ENCODE results near the gene SLC43A3. TPM values are rescaled to one million over a fixed set of nuclear protein-coding genes. Genes with fewer than 3 reads are reported as not detected.

SLC43A3 gene
- total RNA-seq, 2 experiments from 2014 or later = 41.3 to 62.1 TPM

DNA sequence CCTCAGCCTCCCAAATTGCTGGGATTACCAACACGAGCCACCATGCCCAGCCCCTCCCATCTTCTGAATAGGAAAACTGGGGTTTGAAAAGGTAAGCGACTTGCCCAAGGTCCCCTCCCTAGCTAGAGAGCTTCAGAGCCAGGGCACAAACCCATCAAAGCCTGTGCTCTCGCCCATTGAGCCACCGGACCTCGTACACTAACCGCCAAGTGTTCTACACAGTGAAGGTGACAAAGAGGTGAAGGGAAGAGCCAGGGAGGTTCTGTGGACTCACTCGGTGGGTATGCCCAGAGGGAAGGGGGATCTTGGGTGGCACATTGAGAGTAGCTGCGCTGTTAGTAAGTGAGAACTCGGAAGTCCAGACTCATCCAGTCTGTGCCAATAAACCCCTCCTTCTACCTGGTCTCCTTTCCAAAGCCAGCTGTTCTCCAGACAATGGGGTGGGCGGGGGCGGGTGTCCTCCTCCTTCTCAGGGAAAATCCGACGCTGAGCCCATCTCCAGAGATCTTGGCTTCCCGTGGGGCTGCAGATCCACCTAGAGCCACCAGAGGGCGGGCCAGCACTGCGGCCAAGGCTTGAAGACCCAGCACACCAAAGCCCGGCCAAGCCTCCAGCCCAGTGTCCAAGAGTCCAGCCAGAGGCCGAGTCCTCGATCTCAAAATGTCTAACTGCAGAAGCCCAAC lies 30.2 kb upstream of the SLC43A3 start:
- H4K20me1 ChIP-seq (ENCODE audit: insufficient read depth, low read length) = no peaks in the 10 kb centered on the region
- no peak for TF ChIP-seq EZH2phosphoT487 (IDR thresholded peaks at IDR 0.05; ENCODE audit: borderline replicate concordance, low read depth, low read length)
- TF ChIP-seq, protein P1, sequence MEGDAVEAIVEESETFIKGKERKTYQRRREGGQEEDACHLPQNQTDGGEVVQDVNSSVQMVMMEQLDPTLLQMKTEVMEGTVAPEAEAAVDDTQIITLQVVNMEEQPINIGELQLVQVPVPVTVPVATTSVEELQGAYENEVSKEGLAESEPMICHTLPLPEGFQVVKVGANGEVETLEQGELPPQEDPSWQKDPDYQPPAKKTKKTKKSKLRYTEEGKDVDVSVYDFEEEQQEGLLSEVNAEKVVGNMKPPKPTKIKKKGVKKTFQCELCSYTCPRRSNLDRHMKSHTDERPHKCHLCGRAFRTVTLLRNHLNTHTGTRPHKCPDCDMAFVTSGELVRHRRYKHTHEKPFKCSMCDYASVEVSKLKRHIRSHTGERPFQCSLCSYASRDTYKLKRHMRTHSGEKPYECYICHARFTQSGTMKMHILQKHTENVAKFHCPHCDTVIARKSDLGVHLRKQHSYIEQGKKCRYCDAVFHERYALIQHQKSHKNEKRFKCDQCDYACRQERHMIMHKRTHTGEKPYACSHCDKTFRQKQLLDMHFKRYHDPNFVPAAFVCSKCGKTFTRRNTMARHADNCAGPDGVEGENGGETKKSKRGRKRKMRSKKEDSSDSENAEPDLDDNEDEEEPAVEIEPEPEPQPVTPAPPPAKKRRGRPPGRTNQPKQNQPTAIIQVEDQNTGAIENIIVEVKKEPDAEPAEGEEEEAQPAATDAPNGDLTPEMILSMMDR (conservative IDR thresholded peaks at IDR 0.05; ENCODE audit: low read length) = peak; percentile 92
- H3K9me3 ChIP-seq (ENCODE audit: low read length) = no peaks in the 10 kb centered on the region
- DNase-seq (ENCODE audit: low spot score) = peak; percentile 74
- H3K4me3 ChIP-seq (ENCODE audit: low read depth, low read length, poor library complexity, severe bottlenecking) = no peak overlapping the region
- H3K4me1 ChIP-seq (ENCODE audit: insufficient read depth, low read length, poor library complexity, severe bottlenecking) = peaks cover 27% of the 10 kb centered on the region
- peak overlapping the region; percentile 10; the same call in 1 of the 2 replicates for H3K4me2 ChIP-seq (ENCODE audit: low read length)
- no peaks in the 10 kb centered on the region for H3K36me3 ChIP-seq (ENCODE audit: insufficient read depth, low read length)
- no peak overlapping the region for H3K27ac ChIP-seq (ENCODE audit: low read depth, low read length, poor library complexity, severe bottlenecking)
- intact Hi-C loops (cut with micrococcal nuclease; ENCODE audit: unreplicated experiment) = loop anchor here (1.0 to 5.0 kb wide), 5 partner anchors 70 to 344 kb away; partner anchors contain the start of gene UBE2L6
- H3K79me2 ChIP-seq (ENCODE audit: insufficient read depth, low read depth, low read length) = no peaks in the 10 kb centered on the region
- H3K9me2 ChIP-seq (ENCODE audit: insufficient read depth, low read length) = no peaks in the 10 kb centered on the region
- CTCF ChIA-PET (ENCODE audit: unreplicated experiment) = interaction anchor here (0.6 to 2.7 kb wide), 12 partner anchors 17 to 290 kb away, joined by 3 to 20 read pairs (median 5); partner anchors contain the start of genes SLC43A3 and TIMM10
- H2AFZ ChIP-seq (ENCODE audit: low read length) = no peak overlapping the region
- POLR2A ChIA-PET = interaction anchor here (0.6 to 1.9 kb wide), 5 partner anchors 11 to 1215 kb away, joined by 3 to 8 read pairs (median 3); no protein-coding TSS in a partner anchor
- no TSS peak for BruUV-seq (replicated peaks)

DNA sequence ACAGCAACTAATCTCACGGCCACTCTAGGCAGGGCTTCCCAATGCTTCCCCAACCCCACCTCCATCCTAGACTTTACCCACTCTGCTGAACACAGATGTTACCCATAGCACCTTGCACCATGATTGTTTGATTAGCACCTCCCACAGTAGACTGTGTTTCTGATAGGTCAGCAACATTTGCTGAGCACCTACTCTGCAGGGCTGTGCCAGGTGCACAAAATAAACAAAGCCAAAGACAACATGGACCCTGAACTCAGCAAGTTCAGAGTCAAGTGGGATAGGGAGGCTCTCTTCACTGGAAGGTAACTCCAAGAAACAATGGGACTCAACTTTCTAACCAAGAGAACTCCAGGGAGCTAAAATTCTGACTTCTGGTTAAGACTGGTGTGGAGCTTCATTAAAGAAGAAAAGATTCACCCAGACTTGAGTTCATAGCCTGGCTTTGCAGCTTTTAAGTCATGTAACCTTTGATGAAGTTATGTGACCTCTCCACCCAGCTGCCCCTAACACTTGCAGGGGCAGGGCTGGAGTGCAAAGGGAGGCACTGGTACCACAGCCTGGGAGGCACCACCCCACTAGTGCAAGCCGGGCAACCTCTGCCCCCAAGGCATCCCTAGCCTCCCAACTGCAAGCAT lies 26.7 kb upstream of the SLC43A3 start:
- no peak for DNase-seq (ENCODE audit: low spot score)
- H3K79me2 ChIP-seq (ENCODE audit: insufficient read depth, low read depth, low read length) = no peaks in the 10 kb centered on the region
- no peak for TF ChIP-seq EZH2phosphoT487 (IDR thresholded peaks at IDR 0.05; ENCODE audit: borderline replicate concordance, low read depth, low read length)
- TF ChIP-seq, protein P1 (conservative IDR thresholded peaks at IDR 0.05; ENCODE audit: low read length) = no peak
- no peak overlapping the region for H3K4me2 ChIP-seq (ENCODE audit: low read length)
- H3K9me2 ChIP-seq (ENCODE audit: insufficient read depth, low read length) = no peaks in the 10 kb centered on the region
- H3K4me3 ChIP-seq (ENCODE audit: low read depth, low read length, poor library complexity, severe bottlenecking) = no peak overlapping the region
- H3K9me3 ChIP-seq (ENCODE audit: low read length) = no peaks in the 10 kb centered on the region
- no peak overlapping the region for H3K27ac ChIP-seq (ENCODE audit: low read depth, low read length, poor library complexity, severe bottlenecking)
- intact Hi-C loops (cut with micrococcal nuclease; ENCODE audit: unreplicated experiment) = no loop called here
- POLR2A ChIA-PET = interaction anchor here (0.6 kb wide), 1 partner anchor 45 kb away, joined by 3 read pairs; no protein-coding TSS in a partner anchor
- H4K20me1 ChIP-seq (ENCODE audit: insufficient read depth, low read length) = no peaks in the 10 kb centered on the region
- H3K36me3 ChIP-seq (ENCODE audit: insufficient read depth, low read length) = no peaks in the 10 kb centered on the region
- CTCF ChIA-PET (ENCODE audit: unreplicated experiment) = no interaction called here
- H3K4me1 ChIP-seq (ENCODE audit: insufficient read depth, low read length, poor library complexity, severe bottlenecking) = peaks cover 7% of the 10 kb centered on the region
- no peak overlapping the region for H2AFZ ChIP-seq (ENCODE audit: low read length)
- no TSS peak for BruUV-seq (replicated peaks)
